ENCODE results near the gene MMP28. TPM values are rescaled to one million over a fixed set of nuclear protein-coding genes. Genes with fewer than 3 reads are reported as not detected.
A peak's percentile ranks its signal among the peaks of the same experiment; 100 is the strongest.

MMP28 gene
- total RNA-seq, 1 donor from 2014 or later = 23.5 TPM

DNA sequence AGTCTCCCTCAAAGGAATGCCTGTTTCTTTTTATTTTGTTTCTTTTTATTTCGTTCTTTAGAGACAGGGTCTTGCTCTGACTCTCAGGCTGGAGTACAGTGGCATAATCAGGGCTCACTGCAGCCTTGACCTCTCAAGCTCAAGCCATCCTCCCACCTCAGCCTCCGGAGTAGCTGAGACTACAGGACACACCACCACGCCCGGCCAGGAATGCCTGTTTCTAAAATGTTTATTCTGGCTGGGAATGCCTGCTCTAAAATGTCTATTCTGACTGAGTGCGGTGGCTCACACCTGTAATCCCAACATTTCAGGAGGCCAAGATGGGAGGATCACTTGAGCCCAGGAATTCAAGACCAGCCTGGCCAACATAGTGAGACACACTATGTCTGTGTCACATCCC lies 2.5 kb upstream of the MMP28 start:
- no peak for DNase-seq (ENCODE audit: low spot score)

GRCh38 chr17:35797370-35797769 lies 1.9 kb upstream of the MMP28 start:
- DNase-seq (ENCODE audit: low spot score) = peak; percentile 33

GRCh38 chr17:35796942-35797341 lies 1.5 kb upstream of the MMP28 start:
- DNase-seq (ENCODE audit: low spot score) = peak; percentile 8

GRCh38 chr17:35795871-35796265 lies 427 bp upstream of the MMP28 start:
- no peak for DNase-seq (ENCODE audit: low spot score)

DNA sequence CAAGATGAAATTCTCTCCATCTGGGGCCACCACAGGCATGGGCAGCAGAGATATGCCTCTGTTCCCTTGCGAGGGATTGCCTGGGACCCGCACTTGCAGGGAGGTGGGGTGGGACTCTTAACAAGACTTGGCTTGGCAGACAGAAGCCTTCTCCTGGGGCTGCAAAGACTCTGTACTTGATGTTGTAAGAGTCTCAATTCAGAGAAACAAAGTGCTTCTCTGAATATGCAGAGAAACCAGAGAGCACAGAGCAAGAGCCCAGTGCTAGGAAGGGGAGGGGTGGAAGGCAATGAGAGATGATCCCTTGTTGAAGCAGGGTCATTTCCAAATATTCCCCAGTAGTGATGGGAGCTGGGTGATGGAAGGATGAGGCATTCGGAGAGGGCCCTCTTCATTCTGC lies 2.2 kb downstream of the MMP28 start:
- peak; percentile 19 for DNase-seq (ENCODE audit: low spot score)

- DNase-seq (ENCODE audit: low spot score) = no peak
These were observed 3.6 kb downstream of the MMP28 start for GRCh38 chr17:35791681-35792350.

- DNase-seq (ENCODE audit: low spot score) = no peak
These were observed 4.6 kb downstream of the MMP28 start for GRCh38 chr17:35790841-35791240.

DNA sequence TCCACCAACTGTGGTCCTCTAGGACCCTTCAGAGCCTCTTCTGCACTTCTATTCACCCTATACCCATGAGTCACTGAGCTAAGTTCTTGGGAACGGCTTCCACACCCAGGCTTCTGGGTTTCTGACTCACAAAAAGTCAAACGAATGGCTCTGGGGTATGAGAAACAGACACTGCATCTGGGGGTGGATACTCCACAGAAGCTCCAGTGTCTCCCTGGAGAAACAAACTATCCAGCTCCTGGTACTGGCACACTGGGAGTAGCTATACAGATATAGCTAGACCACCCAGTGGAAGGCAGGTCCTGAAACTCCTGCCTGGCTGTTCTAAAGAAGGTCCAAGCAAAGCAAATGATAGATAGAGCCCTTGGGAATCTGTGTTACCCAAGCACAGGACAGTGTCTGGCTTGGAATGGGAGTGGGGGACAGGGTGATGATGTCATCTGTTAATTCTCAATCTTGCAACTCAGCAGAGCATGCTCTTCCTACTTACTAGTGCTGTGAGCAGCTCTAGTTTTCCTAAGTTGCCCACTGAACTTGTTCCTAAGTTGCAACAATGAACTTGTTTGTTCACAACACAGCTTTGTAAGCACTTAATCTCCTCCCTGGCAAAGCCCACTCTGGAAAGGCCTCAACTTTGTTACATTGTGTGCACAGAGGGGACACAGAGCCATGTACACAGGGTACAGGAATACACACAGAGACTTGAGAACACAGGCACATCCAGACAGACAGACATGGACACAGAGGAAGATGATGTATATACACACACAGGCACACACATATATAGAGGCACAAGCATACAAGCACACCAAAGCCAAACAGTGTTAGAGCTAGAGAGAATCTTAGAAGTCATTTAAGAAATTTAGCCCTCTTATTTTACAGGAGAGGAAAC lies 6.7 kb downstream of the MMP28 start:
- DNase-seq (ENCODE audit: low spot score) = no peak

GRCh38 chr17:35786941-35787432 lies 8.5 kb downstream of the MMP28 start:
- no peak for DNase-seq (ENCODE audit: low spot score)

GRCh38 chr17:35784895-35785294 lies 10.5 kb downstream of the MMP28 start:
- peak; percentile 72 for DNase-seq (ENCODE audit: low spot score)

- no peak for DNase-seq (ENCODE audit: low spot score)
These were observed 14.5 kb downstream of the MMP28 start for GRCh38 chr17:35780950-35781349.

GRCh38 chr17:35778641-35779196 lies 16.7 kb downstream of the MMP28 start:
- DNase-seq (ENCODE audit: low spot score) = no peak

DNA sequence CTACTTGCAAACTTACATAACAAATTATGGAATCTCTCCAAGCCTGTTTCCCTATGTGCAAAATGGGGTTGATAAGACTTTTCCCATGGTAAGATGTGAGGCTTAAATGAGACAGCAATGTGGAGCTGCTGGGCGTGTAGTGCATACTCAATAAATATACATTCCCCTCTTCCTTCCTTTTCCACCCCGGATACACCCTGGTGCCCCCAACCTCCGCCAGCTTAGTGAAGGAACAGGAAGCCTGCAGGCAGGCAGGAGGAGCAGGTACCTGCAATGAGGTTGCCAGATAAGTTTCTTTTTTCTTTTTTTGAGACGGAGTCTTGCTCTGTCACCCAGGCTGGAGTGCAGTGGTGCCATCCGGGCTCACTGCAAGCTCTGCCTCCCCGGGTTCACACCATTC lies 19.9 kb downstream of the MMP28 start:
- DNase-seq (ENCODE audit: low spot score) = no peak

DNA sequence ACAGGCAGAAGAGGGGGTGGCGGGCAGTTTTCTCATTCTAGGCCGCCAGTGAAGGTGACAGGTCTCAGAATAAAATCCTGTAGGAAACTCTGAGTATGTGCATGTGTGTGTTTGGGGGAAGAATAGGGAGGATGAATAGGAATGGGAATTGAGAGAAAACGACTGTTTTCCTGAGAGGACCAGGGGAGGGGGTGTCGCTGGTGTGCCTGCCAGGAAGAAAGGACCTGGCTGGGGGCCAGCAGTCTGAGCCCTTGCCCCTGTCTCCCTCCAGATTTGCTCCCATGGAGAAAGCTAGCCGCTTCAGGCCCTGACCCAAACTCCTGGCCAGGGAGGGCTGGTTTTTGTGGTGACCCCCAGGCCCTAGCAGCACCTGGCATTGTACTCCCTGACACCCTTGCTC lies 20.4 kb downstream of the MMP28 start:
- no peak for DNase-seq (ENCODE audit: low spot score)

DNA sequence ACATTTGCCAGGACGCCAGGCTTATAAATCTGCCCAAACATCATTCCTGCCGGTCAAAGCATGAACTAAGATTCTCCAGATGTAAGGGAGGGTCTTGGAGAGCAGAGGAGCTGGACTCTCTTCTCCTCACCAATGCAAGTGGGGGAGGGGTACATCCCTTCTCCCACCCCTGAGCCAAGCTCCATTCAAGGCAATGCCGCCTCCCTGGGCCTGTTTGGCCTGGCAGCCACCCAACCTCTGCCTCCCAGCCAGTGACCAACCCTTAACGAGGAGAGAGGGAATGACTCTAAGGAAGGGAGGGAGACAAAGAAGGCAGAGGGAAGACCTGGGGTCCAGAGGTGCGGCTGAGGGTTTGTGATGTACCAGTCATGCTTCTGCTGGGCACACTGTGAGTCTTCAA lies 20.9 kb downstream of the MMP28 start:
- DNase-seq (ENCODE audit: low spot score) = peak; percentile 84

- DNase-seq (ENCODE audit: low spot score) = no peak
These were observed 21.6 kb downstream of the MMP28 start for GRCh38 chr17:35773679-35774425.

GRCh38 chr17:35773129-35773528 lies 22.3 kb downstream of the MMP28 start:
- DNase-seq (ENCODE audit: low spot score) = no peak

DNA sequence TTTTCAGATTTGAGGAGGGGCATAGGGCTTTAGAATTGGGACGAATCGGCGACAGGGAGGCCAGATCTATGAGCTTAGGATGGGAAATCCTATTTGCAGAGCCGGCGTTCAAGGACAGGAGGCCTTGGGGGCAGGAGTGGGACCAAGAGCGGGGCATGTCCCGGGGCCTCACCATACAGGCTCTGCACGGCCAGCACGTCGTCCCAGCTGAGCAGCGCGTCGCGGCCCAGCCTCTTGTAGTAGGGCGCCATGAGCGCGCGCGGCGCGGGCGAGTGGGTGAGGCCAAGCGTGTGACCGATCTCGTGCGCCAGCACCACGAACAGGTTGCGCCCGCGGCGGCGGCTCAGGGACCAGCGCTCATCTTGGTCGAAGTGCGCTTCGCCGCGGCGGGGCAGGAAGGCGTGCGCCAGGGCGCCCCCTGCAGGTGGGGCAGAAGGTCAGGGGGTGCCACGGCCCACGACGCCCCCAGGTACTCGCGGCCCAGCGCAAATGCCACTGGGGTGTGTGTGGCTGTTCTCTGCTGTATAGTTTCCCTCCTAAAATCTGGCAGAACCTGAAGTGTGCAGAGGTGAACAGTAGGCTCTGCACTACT lies 25.4 kb downstream of the MMP28 start:
- DNase-seq (ENCODE audit: low spot score) = no peak

GRCh38 chr17:35768797-35769196 lies 26.6 kb downstream of the MMP28 start:
- no peak for DNase-seq (ENCODE audit: low spot score)

DNA sequence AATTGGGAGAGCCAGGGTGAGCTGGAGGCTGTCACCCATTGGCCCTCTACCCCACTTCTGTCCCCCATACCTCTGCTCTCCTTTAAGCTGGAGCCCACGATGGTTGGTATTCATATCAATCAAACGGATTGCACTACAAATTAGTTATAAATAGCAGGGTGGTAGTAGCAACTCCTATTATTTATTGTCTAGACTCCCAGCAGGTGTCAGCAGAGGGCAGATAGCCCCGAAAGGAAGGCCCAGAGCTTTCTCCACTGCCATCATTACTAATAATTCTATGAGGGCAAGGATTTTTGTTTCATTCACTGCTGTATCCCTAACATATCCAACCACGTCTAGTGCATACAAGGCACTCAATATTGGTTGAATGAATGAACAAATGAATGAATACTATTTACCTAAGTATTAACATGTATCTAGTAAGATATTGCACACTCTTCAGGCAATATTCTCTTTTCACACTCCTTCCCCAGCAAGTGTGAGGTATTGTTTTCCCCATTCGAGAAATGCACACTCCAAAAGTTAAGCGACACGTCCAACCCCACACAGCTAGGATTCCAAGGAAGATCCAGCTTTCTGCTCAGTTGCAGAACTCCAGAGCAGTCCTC lies 28.4 kb downstream of the MMP28 start:
- DNase-seq (ENCODE audit: low spot score) = no peak

DNA sequence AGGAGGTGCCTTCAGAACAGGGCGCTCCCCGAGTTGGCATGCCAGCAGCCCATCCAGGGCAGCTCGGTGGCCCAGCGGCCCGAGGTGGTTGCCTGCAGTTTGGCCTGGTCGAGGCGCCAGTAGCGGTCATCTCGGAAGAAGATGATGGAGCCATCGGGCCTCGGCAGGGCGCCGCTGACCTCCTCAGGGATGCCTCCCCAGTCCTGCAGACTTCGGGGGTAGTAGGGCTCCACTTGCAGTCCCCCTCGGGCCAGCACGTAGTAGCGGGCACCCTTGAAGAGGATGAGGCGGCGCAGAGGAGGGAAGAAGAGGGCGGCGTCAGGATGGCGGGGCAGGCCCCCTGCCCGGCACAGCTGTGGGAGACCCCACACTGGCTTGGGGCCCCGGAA lies 29.0 kb downstream of the MMP28 start:
- no peak for DNase-seq (ENCODE audit: low spot score)

All from ureter (tissue), 1 donor.